Measurements from ENCODE around the gene IL17C.
A peak's percentile ranks its signal among the peaks of the same experiment; 100 is the strongest.

IL17C gene

GRCh38 chr16:88676502-88677242, 38.3 kb downstream of the IL17C start:
- H3K27ac Mint-ChIP-seq = no peak overlapping the region
- H3K9me3 Mint-ChIP-seq = no peaks in the 10 kb centered on the region
- intact Hi-C loops (cut with micrococcal nuclease) = no loop called here
- H3K4me1 Mint-ChIP-seq (ENCODE audit: low read depth) = peaks cover 18% of the 10 kb centered on the region
- no peak overlapping the region for H3K4me3 Mint-ChIP-seq
- H3K36me3 Mint-ChIP-seq (ENCODE audit: low read depth) = peaks cover 85% of the 10 kb centered on the region
- no peaks in the 10 kb centered on the region for H3K27me3 Mint-ChIP-seq

DNA sequence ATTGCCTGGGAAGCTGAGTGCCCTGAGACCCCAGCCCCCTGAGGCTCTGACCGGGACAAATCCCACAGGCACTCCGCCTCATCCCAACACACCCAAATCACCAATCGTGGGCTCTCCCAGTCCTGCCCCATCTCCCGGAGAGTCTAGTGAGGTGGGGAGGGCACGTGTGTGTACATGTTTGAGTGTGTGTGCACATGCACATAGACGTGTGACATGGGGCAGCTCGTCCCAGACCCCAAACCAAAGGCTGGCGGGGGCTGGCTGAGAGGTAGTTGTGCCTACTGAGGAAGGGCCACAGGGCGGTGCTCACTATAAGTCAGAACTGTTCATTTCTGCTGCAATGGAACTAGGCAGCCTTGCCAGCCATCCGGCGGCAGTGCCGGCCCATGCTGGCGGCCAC, 39.3 kb downstream of the IL17C start:
- peaks cover 28% of the 10 kb centered on the region for H3K4me1 Mint-ChIP-seq (ENCODE audit: low read depth)
- intact Hi-C loops (cut with micrococcal nuclease) = no loop called here

GRCh38 chr16:88678224-88678979, 40.0 kb downstream of the IL17C start:
- intact Hi-C loops (cut with micrococcal nuclease) = no loop called here
- no peaks in the 10 kb centered on the region for H3K9me3 Mint-ChIP-seq
- no peaks in the 10 kb centered on the region for H3K27me3 Mint-ChIP-seq
- no peak overlapping the region for H3K4me3 Mint-ChIP-seq
- H3K36me3 Mint-ChIP-seq (ENCODE audit: low read depth) = peaks cover 82% of the 10 kb centered on the region
- peaks cover 29% of the 10 kb centered on the region for H3K4me1 Mint-ChIP-seq (ENCODE audit: low read depth)
- H3K27ac Mint-ChIP-seq = no peak overlapping the region

More for the DNA sequence above, 39.3 kb downstream of the IL17C start:
- H3K4me3 Mint-ChIP-seq = no peak overlapping the region
- H3K27me3 Mint-ChIP-seq = no peaks in the 10 kb centered on the region
- no peak overlapping the region for H3K27ac Mint-ChIP-seq
- peaks cover 82% of the 10 kb centered on the region for H3K36me3 Mint-ChIP-seq (ENCODE audit: low read depth)
- H3K9me3 Mint-ChIP-seq = no peaks in the 10 kb centered on the region

GRCh38 chr16:88680554-88681083, 42.2 kb downstream of the IL17C start:
- intact Hi-C loops (cut with micrococcal nuclease) = loop anchor here (10.0 kb wide), 1 partner anchor 46 kb away; the partner anchor contains the start of gene IL17C
- peaks cover 71% of the 10 kb centered on the region for H3K36me3 Mint-ChIP-seq (ENCODE audit: low read depth)
- peaks cover 43% of the 10 kb centered on the region for H3K4me1 Mint-ChIP-seq (ENCODE audit: low read depth)
- no peaks in the 10 kb centered on the region for H3K9me3 Mint-ChIP-seq
- H3K27ac Mint-ChIP-seq = peak overlapping the region; percentile 98
- H3K4me3 Mint-ChIP-seq = peak overlapping the region; percentile 69
- H3K27me3 Mint-ChIP-seq = no peaks in the 10 kb centered on the region

- intact Hi-C loops (cut with micrococcal nuclease) = loop anchor here (10.0 kb wide), 1 partner anchor 46 kb away; the partner anchor contains the start of gene IL17C
- peak overlapping the region; percentile 69 for H3K4me3 Mint-ChIP-seq
- H3K27ac Mint-ChIP-seq = peak overlapping the region; percentile 98
- peaks cover 43% of the 10 kb centered on the region for H3K4me1 Mint-ChIP-seq (ENCODE audit: low read depth)
- H3K27me3 Mint-ChIP-seq = no peaks in the 10 kb centered on the region
- H3K36me3 Mint-ChIP-seq (ENCODE audit: low read depth) = peaks cover 66% of the 10 kb centered on the region
- no peaks in the 10 kb centered on the region for H3K9me3 Mint-ChIP-seq
Measured at GRCh38 chr16:88681084-88681680, 42.8 kb downstream of the IL17C start.

DNA sequence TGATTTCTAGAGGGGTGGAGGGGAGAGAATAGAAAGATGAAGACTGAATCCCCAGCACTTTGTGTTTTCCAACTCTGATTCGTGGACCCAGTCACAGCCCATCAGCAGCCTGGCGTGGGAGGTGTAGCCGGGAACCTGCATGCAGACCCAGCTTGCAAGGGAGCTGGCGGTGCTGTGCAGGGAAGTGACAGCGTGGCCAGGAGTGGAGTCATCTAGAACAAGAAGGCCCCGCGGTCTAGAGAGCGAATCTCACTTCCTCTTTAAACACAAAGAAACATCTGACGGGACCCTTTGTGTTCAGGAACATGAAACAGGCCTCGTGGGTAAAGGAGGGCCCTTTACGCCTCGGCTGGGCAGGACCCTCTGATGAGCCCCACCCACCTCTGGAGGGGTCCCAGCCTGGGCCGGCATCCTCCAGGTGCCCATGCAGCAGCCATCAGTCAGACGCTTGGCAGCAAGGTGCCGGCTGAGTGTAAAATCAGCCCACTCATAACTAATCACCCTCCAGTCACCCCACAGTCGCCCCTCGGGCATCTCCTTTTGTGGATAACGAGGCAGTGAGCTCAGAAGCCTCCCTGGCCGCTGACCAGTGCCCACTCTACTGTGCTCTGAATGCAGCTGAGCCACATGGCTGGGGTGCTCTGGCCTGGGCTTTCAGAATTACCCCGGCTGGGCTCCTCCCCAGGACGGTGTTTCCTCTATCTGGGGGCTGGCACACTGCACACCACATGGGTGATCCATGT, 43.5 kb downstream of the IL17C start:
- intact Hi-C loops (cut with micrococcal nuclease) = loop anchor here (10.0 kb wide), 1 partner anchor 47 kb away; the partner anchor contains the start of gene IL17C
- peaks cover 59% of the 10 kb centered on the region for H3K36me3 Mint-ChIP-seq (ENCODE audit: low read depth)
- H3K4me1 Mint-ChIP-seq (ENCODE audit: low read depth) = peaks cover 47% of the 10 kb centered on the region
- peak overlapping the region; percentile 98 for H3K27ac Mint-ChIP-seq
- peak overlapping the region; percentile 69 for H3K4me3 Mint-ChIP-seq
- no peaks in the 10 kb centered on the region for H3K9me3 Mint-ChIP-seq
- no peaks in the 10 kb centered on the region for H3K27me3 Mint-ChIP-seq

DNA sequence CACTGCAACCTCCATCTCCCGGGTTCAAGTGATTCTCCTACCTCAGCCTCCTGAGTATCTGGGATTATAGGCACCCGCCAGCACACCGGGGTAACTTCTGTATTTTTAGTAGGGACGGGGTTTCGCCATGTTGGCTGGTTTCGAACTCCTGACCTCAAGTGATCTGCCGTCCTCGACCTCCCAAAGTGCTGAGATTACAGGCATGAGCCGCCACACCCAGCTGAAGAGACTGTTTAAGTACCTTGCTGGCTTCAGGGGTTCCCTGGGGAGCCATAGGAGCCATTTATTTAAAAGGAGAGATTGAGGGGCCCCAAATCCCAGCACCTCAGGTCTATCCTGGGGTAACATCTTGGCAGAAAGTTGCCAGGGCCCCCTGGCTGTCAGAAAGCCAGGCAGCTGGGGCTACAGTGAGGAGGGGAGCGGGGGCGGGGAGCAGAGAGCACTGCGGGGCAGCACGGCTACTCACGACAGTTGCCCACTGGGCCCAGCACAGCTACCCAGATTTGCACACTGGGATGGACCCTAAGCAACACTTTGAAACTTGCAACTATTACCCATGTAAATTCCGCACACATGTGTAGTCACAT, 46.3 kb downstream of the IL17C start:
- intact Hi-C loops (cut with micrococcal nuclease) = loop anchor here (5.0 to 10.0 kb wide), 2 partner anchors 32 to 50 kb away; partner anchors contain the start of genes CYBA and IL17C

GRCh38 chr16:88685156-88686061, 47.0 kb downstream of the IL17C start:
- peaks cover 7% of the 10 kb centered on the region for H3K27me3 Mint-ChIP-seq
- H3K27ac Mint-ChIP-seq = peak overlapping the region; percentile 98

More for the DNA sequence above, 46.3 kb downstream of the IL17C start:
- peaks cover 7% of the 10 kb centered on the region for H3K27me3 Mint-ChIP-seq
- no peaks in the 10 kb centered on the region for H3K9me3 Mint-ChIP-seq
- H3K4me1 Mint-ChIP-seq (ENCODE audit: low read depth) = peaks cover 75% of the 10 kb centered on the region
- H3K36me3 Mint-ChIP-seq (ENCODE audit: low read depth) = peaks cover 31% of the 10 kb centered on the region
- H3K27ac Mint-ChIP-seq = peak overlapping the region; percentile 98
- H3K4me3 Mint-ChIP-seq = peak overlapping the region; percentile 86

DNA sequence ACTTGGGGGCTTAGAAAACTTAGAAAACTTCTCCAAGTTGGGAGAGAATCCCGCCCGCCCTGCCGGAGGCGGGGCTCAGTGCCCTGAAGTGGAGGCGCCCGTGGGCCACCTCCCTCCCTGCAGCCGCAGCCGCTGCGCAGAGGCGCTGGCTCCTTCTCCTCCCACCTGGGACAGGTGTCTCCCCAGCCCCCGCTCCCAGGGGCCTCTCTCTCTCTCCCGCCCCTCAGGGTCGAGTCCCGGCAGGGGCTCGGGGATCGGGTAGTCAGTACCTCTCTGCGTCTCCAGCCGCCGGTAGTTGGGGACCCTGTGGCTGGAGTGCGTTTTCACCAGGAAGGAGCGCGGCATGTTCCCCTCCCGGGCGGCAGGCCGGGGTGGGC, 47.7 kb downstream of the IL17C start:
- Mint-ChIP-seq H3K27ac (peak overlapping the region; percentile 98), H3K9me3 (no peaks in the 10 kb centered on the region), H3K4me3 (peak overlapping the region; percentile 86), H3K4me1 (ENCODE audit: low read depth) (peaks cover 82% of the 10 kb centered on the region), H3K27me3 (peaks cover 7% of the 10 kb centered on the region), H3K36me3 (ENCODE audit: low read depth) (peaks cover 17% of the 10 kb centered on the region)
- intact Hi-C loops (cut with micrococcal nuclease) = loop anchor here (2.0 to 10.0 kb wide), 3 partner anchors 15 to 51 kb away; partner anchors contain the start of genes CYBA and IL17C

More at GRCh38 chr16:88685156-88686061, 47.0 kb downstream of the IL17C start:
- Mint-ChIP-seq H3K36me3 (ENCODE audit: low read depth) (peaks cover 23% of the 10 kb centered on the region), H3K4me1 (ENCODE audit: low read depth) (peaks cover 82% of the 10 kb centered on the region), H3K9me3 (no peaks in the 10 kb centered on the region), H3K4me3 (peak overlapping the region; percentile 86)
- intact Hi-C loops (cut with micrococcal nuclease) = loop anchor here (2.0 to 10.0 kb wide), 3 partner anchors 15 to 51 kb away; partner anchors contain the start of genes CYBA and IL17C

GRCh38 chr16:88686439-88687253, 48.3 kb downstream of the IL17C start, which contains the start of gene SNAI3:
Gene SNAI3 (minus strand): TSS chr16:88686507. CDS start chr16:88686406, 101 bp downstream.
- peaks cover 82% of the 10 kb centered on the region for H3K4me1 Mint-ChIP-seq (ENCODE audit: low read depth)
- peak within 1 kb of the TSS; percentile 86 for H3K4me3 Mint-ChIP-seq
- H3K36me3 Mint-ChIP-seq (ENCODE audit: low read depth) = peaks cover 11% of the 10 kb centered on the region
- H3K27me3 Mint-ChIP-seq = peaks cover 7% of the 10 kb centered on the region
- intact Hi-C loops (cut with micrococcal nuclease) = loop anchor here (2.0 to 10.0 kb wide), 3 partner anchors 14 to 52 kb away; partner anchors contain the start of genes CYBA and IL17C
- peak within 1 kb of the TSS; percentile 98 for H3K27ac Mint-ChIP-seq
- H3K9me3 Mint-ChIP-seq = no peaks in the 10 kb centered on the region

DNA sequence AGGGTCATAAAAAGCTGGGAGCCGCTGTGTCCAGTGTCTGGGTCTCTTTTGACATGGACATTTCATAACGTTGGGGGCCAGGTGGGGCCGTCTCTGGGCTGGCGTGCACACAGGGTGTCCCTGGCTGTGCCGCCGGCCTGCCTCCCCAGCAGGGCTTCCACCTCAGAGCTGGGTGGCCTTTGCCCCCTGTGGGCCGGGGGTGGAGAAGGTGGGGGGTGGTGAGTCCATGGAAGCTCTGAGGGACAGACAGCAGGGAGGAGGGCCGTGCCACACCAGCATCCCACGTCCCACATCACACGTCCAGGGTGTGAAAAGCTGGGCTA, 48.8 kb downstream of the IL17C start:
- H3K27ac Mint-ChIP-seq = peak overlapping the region; percentile 98

More for the DNA sequence above, 48.8 kb downstream of the IL17C start:
- no peaks in the 10 kb centered on the region for H3K9me3 Mint-ChIP-seq
- peaks cover 82% of the 10 kb centered on the region for H3K4me1 Mint-ChIP-seq (ENCODE audit: low read depth)
- H3K36me3 Mint-ChIP-seq (ENCODE audit: low read depth) = peaks cover 8% of the 10 kb centered on the region
- peaks cover 7% of the 10 kb centered on the region for H3K27me3 Mint-ChIP-seq
- intact Hi-C loops (cut with micrococcal nuclease) = loop anchor here (2.0 to 10.0 kb wide), 3 partner anchors 14 to 52 kb away; partner anchors contain the start of genes CYBA and IL17C
- peak overlapping the region; percentile 86 for H3K4me3 Mint-ChIP-seq

All from dendritic cell treated with granulocyte-macrophage colony-stimulating factor and Interleukin-4, amounts not matched to agents 40 ng/mL and 50 ng/mL, for 4 days (primary cell).